Stomach (tissue), 9 donors: ENCODE data around the gene BROX. TPM values are rescaled to one million over a fixed set of nuclear protein-coding genes. Genes with fewer than 3 reads are reported as not detected.
A peak's percentile ranks its signal among the peaks of the same experiment; 100 is the strongest.

Experiments
- DNase-seq, 2 donors: peaks; one replicate each; pipeline versions ENCODE4 v3.0.0 to v3.0.0-alpha.2; 2013 to 2019
- H3K27ac ChIP-seq, 5 donors: fragments of 200-600 bp in 4 of 5; sonication (generic) in 4 of 5; one replicate each; pipeline ENCODE4 v1.5.1; 2013 to 2019; ENCODE audit warnings: mild to moderate bottlenecking in 1 of 5, moderate library complexity in 1 of 5
- H3K27me3 ChIP-seq, 3 donors: fragments of 200-600 bp; sonication (generic); one replicate each; pipeline ENCODE4 v1.5.1; 2017 to 2019; ENCODE audit warnings: mixed run types in 1 of 3
- H3K36me3 ChIP-seq, 4 donors: fragments of 200-600 bp; sonication (generic); 1 replicate in 3 of 4; 2 replicates in 1 of 4; pipeline ENCODE4 v1.5.1; 2016 to 2019
- H3K4me1 ChIP-seq, 4 donors: fragments of 200-600 bp; sonication (generic); one replicate each; pipeline ENCODE4 v1.5.1; 2016 to 2019
- H3K4me3 ChIP-seq, 4 donors: fragments of 200-600 bp; sonication (generic) in 3 of 4; one replicate each; pipeline ENCODE4 v1.5.1; 2016 to 2019; ENCODE audit warnings: mild to moderate bottlenecking in 1 of 4
- H3K9me3 ChIP-seq, 4 donors: fragments of 200-600 bp; sonication (generic); one replicate each; pipeline ENCODE4 v1.5.1; 2016 to 2019
- CTCF ChIP-seq, 7 experiments: fragments of 450-650 bp in 4 of 7; fragments of 200-600 bp in 3 of 7; sonication (generic) in 3 of 7; IDR thresholded peaks; one replicate each; pipeline ENCODE4 v1.5.1; 2016 to 2019; ENCODE audit warnings: antibody characterized with exemption in 7 of 7, control low read depth in 2 of 7, mild to moderate bottlenecking in 1 of 7
- EP300 ChIP-seq: sonication (generic); formaldehyde crosslinking; IDR thresholded peaks from one replicate; pipeline ENCODE4 v1.6.1; 2017; ENCODE audit warnings: antibody characterized with exemption
- POLR2A ChIP-seq, 4 donors: fragments of 450-650 bp; IDR thresholded peaks; one replicate each; pipeline ENCODE4 v1.6.1; 2016; ENCODE audit warnings: antibody characterized with exemption in 4 of 4, control low read depth in 2 of 4, mild to moderate bottlenecking in 1 of 4, moderate library complexity in 1 of 4
- POLR2AphosphoS5 ChIP-seq, 3 donors: sonication (generic); formaldehyde crosslinking; IDR thresholded peaks; one replicate each; pipeline ENCODE4 v1.6.1; 2016; ENCODE audit warnings: antibody characterized with exemption in 3 of 3
- whole genome bisulfite sequencing, 5 donors: extraction: QIAGEN DNeasy Blood & Tissue Kit in 3 of 5; methylation state at CpG; one replicate each; pipeline versions ENCODE4 v1.1.5 to v1.1.7; 2013 to 2018; 5-methylcytosine and 5-hydroxymethylcytosine counted together
- intact Hi-C: fragments of 100-400 bp; cut with DNase I; formaldehyde crosslinking; loops from one replicate; pipeline ENCODE4 v1.15.1; 2023; ENCODE audit warnings: low total_unique reads
- polyA plus RNA-seq, 3 donors: library from polyadenylated mRNA; stranded (reverse); fragments of 200-250 nt; gene quantifications; one replicate each; pipeline ENCODE4 v1.2.3, GENCODE V29; 2013
- total RNA-seq, 5 donors: library from RNA; depleted of rRNA; stranded (reverse); fragments of >200 nt; gene quantifications; one replicate each; pipeline versions ENCODE4 v1.1.0 to v1.2.3, GENCODE V29; 2014 to 2016
- donor health status: healthy with polysubstance abuse.
- donor health status: Bipolar disorder and iron deficiency.
- donor health status: healthy.

Gene BROX
- total and polyA plus RNA-seq, 8 donors: 4.3 to 57.3 (median 17.4) TPM

GRCh38 chr1:222772996-222773379, 60.6 kb downstream of the BROX start:
- Histone ChIP-seq H3K9me3 (peaks cover 0 to 14% (median 10%) of the 10 kb centered on the region in 4 donors), H3K36me3 (no peaks in the 10 kb centered on the region), H3K27ac (peak overlapping the region in 3 of 5 donors; percentile 15 to 73 (median 46)), H3K27me3 (no peaks in the 10 kb centered on the region), H3K4me3 (no peak overlapping the region), H3K4me1 (peaks cover 0 to 7% (median 0%) of the 10 kb centered on the region in 4 donors)
- 57 to 73% (median 60%) methylated on average over 4 of the region's 4 CpGs for WGBS, 5 donors
- no peak for DNase-seq
- no peak for TF ChIP-seq POLR2A (IDR thresholded peaks at IDR 0.05)
- no peak for TF ChIP-seq CTCF (IDR thresholded peaks at IDR 0.05)
- no peak for TF ChIP-seq POLR2AphosphoS5 (IDR thresholded peaks at IDR 0.05)
- TF ChIP-seq EP300: no peak
- intact Hi-C loops: no loop called here

GRCh38 chr1:222777463-222777862, 65.1 kb downstream of the BROX start:
- intact Hi-C loops: no loop called here
- Histone ChIP-seq H3K4me1 (peaks cover 0 to 9% (median 0%) of the 10 kb centered on the region in 4 donors), H3K36me3 (no peaks in the 10 kb centered on the region), H3K27ac (no peak overlapping the region), H3K9me3 (no peaks in the 10 kb centered on the region), H3K4me3 (no peak overlapping the region), H3K27me3 (peaks cover 0 to 1% (median 0%) of the 10 kb centered on the region in 3 donors)
- WGBS, 5 donors: 52 to 79% (median 75%) methylated on average over 1 of the region's 1 CpG
- TF ChIP-seq CTCF (IDR thresholded peaks at IDR 0.05) (no peak), POLR2A (IDR thresholded peaks at IDR 0.05) (no peak), EP300 (no peak), POLR2AphosphoS5 (IDR thresholded peaks at IDR 0.05) (peak in 1 of 3 donors; percentile 59)
- DNase-seq: no peak

- peak in 1 of 3 donors; percentile 32 for TF ChIP-seq POLR2AphosphoS5 (IDR thresholded peaks at IDR 0.05)
- TF ChIP-seq POLR2A (IDR thresholded peaks at IDR 0.05): no peak
- Histone ChIP-seq H3K27me3 (peaks cover 0 to 3% (median 0%) of the 10 kb centered on the region in 3 donors), H3K4me3 (no peak overlapping the region), H3K27ac (no peak overlapping the region), H3K9me3 (no peaks in the 10 kb centered on the region), H3K36me3 (no peaks in the 10 kb centered on the region), H3K4me1 (peaks cover 0 to 9% (median 0%) of the 10 kb centered on the region in 4 donors)
- no peak for DNase-seq
- WGBS, 5 donors: 37 to 50% (median 48%) methylated on average over 2 of the region's 2 CpGs
- intact Hi-C loops: no loop called here
Measured at GRCh38 chr1:222777977-222778376, 65.6 kb downstream of the BROX start.

GRCh38 chr1:222781251-222781650, 68.9 kb downstream of the BROX start:
- no peak for DNase-seq
- Histone ChIP-seq H3K9me3 (no peaks in the 10 kb centered on the region), H3K4me3 (no peak overlapping the region), H3K27ac (no peak overlapping the region), H3K4me1 (peaks cover 0 to 20% (median 7%) of the 10 kb centered on the region in 4 donors), H3K27me3 (peaks cover 0 to 3% (median 0%) of the 10 kb centered on the region in 3 donors), H3K36me3 (no peaks in the 10 kb centered on the region)
- WGBS, 5 donors: 63 to 91% (median 70%) methylated on average over 4 of the region's 4 CpGs
- intact Hi-C loops: no loop called here
- TF ChIP-seq POLR2A (IDR thresholded peaks at IDR 0.05): no peak

GRCh38 chr1:222783051-222783450, 70.7 kb downstream of the BROX start:
- Histone ChIP-seq H3K4me3 (no peak overlapping the region), H3K36me3 (no peaks in the 10 kb centered on the region), H3K4me1 (peaks cover 0 to 13% (median 6%) of the 10 kb centered on the region in 4 donors), H3K27me3 (peaks cover 0 to 3% (median 0%) of the 10 kb centered on the region in 3 donors), H3K9me3 (no peaks in the 10 kb centered on the region), H3K27ac (no peak overlapping the region)
- intact Hi-C loops: no loop called here
- DNase-seq: no peak
- TF ChIP-seq EP300 (no peak), POLR2AphosphoS5 (IDR thresholded peaks at IDR 0.05) (no peak), CTCF (IDR thresholded peaks at IDR 0.05) (no peak), POLR2A (IDR thresholded peaks at IDR 0.05) (no peak)
